SH-SY5Y (cell line): ENCODE measurements around the gene CRTC2.

ENCODE experiments used
- GATA2 ChIP-seq: IDR thresholded peaks from 2 replicates; pipeline ENCODE4 v1.6.1; 2011; ENCODE audit warnings: mild to moderate bottlenecking, low read depth, low read length
- GATA3 ChIP-seq: IDR thresholded peaks from 2 replicates; pipeline ENCODE4 v1.6.1; 2011; ENCODE audit warnings: low read depth, mild to moderate bottlenecking, low read length, moderate library complexity

GRCh38 chr1:153938996-153939395 lies 19.4 kb downstream of the CRTC2 start:
- no peak for TF ChIP-seq GATA2
- TF ChIP-seq GATA3, result no peak
